ENCODE measurements around the gene OR52E6.

GRCh38 chr11:5833446-5833845 is 8.3 kb downstream of the OR52E6 start:
- TF ChIP-seq, protein P1, sequence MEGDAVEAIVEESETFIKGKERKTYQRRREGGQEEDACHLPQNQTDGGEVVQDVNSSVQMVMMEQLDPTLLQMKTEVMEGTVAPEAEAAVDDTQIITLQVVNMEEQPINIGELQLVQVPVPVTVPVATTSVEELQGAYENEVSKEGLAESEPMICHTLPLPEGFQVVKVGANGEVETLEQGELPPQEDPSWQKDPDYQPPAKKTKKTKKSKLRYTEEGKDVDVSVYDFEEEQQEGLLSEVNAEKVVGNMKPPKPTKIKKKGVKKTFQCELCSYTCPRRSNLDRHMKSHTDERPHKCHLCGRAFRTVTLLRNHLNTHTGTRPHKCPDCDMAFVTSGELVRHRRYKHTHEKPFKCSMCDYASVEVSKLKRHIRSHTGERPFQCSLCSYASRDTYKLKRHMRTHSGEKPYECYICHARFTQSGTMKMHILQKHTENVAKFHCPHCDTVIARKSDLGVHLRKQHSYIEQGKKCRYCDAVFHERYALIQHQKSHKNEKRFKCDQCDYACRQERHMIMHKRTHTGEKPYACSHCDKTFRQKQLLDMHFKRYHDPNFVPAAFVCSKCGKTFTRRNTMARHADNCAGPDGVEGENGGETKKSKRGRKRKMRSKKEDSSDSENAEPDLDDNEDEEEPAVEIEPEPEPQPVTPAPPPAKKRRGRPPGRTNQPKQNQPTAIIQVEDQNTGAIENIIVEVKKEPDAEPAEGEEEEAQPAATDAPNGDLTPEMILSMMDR (IDR thresholded peaks at IDR 0.05; ENCODE audit: low read length), result no peak
- TF ChIP-seq EZH2 (IDR thresholded peaks at IDR 0.05; ENCODE audit: borderline replicate concordance, low read length), result no peak
